Keratinocyte (primary cell): ENCODE measurements around the gene ZNF500.

Source experiments
- CTCF ChIP-seq, 3 experiments: IDR thresholded peaks in 1 of 3; conservative IDR thresholded peaks in 1 of 3; optimal IDR thresholded peaks in 1 of 3; 2 replicates in 2 of 3; 3 replicates in 1 of 3; pipeline versions ENCODE3 to v1.5.1; 2011; ENCODE audit warnings: low read length in 3 of 3, mild to moderate bottlenecking in 3 of 3, moderate library complexity in 2 of 3, control low read depth in 1 of 3, inconsistent platforms in 1 of 3; ENCODE audit not compliant: insufficient read depth in 2 of 3; ENCODE audit errors: extremely low read depth in 1 of 3
- EZH2 ChIP-seq: IDR thresholded peaks from one replicate; pipeline ENCODE4 v1.6.1; 2012; ENCODE audit warnings: inconsistent platforms, mild to moderate bottlenecking, low read length, moderate library complexity

GRCh38 chr16:4798456-4798855 is 31.5 kb upstream of the ZNF500 start:
- TF ChIP-seq CTCF (optimal IDR thresholded peaks at IDR 0.05 in 1 of 3, IDR thresholded peaks at IDR 0.05 in 1 of 3, conservative IDR thresholded peaks at IDR 0.05 in 1 of 3; ENCODE audit: extremely low read depth in 1 of 3, insufficient read depth in 2 of 3, low read length in 3 of 3) (no peak), EZH2 (no peak)
